GM23338 (cell line): ENCODE measurements around the gene IRF6.

Source experiments
- EZH2 ChIP-seq: fragments of 200-600 bp; sonication (generic); IDR thresholded peaks from one replicate; pipeline ENCODE4 v1.8.0; 2017; ENCODE audit warnings: antibody characterized with exemption, mild to moderate bottlenecking, low read depth; ENCODE audit not compliant: unreplicated experiment
- EZH2phosphoT487 ChIP-seq: fragments of 200-600 bp; sonication (generic); IDR thresholded peaks from one replicate; pipeline ENCODE4 v1.8.1; 2018; ENCODE audit warnings: antibody characterized with exemption; ENCODE audit not compliant: unreplicated experiment
- JUNB ChIP-seq: IDR thresholded peaks from one replicate; pipeline ENCODE4 v1.6.1; 2016; ENCODE audit warnings: antibody characterized with exemption; ENCODE audit not compliant: unreplicated experiment
- NANOG ChIP-seq: IDR thresholded peaks from 2 replicates; pipeline ENCODE4 v1.6.1; 2016; ENCODE audit warnings: antibody characterized with exemption, borderline replicate concordance
- POLR2AphosphoS5 ChIP-seq: IDR thresholded peaks from 2 replicates; pipeline ENCODE4 v1.6.1; 2016; ENCODE audit warnings: antibody characterized with exemption, low read depth
- ZNF331 ChIP-seq: fragments of 250-450 bp; sonication (Bioruptor Pico); IDR thresholded peaks from 2 replicates; pipeline ENCODE4 v1.5.0; 2020; ENCODE audit warnings: low read depth, mild to moderate bottlenecking, moderate library complexity
- TF ChIP-seq, protein P1 (sequence below), 2 experiments: fragments of 200-600 bp in 1 of 2; sonication (generic) in 1 of 2; conservative IDR thresholded peaks; 2 replicates each; pipeline versions ENCODE4 v1.5.1 to v1.6.1; 2016 to 2017; ENCODE audit warnings: antibody characterized with exemption in 2 of 2, low read depth in 2 of 2, mild to moderate bottlenecking in 2 of 2, moderate library complexity in 1 of 2
- TF ChIP-seq, protein P2 (sequence below): IDR thresholded peaks from one replicate; pipeline ENCODE4 v1.6.1; 2018; ENCODE audit warnings: antibody characterized with exemption; ENCODE audit not compliant: unreplicated experiment

DNA sequence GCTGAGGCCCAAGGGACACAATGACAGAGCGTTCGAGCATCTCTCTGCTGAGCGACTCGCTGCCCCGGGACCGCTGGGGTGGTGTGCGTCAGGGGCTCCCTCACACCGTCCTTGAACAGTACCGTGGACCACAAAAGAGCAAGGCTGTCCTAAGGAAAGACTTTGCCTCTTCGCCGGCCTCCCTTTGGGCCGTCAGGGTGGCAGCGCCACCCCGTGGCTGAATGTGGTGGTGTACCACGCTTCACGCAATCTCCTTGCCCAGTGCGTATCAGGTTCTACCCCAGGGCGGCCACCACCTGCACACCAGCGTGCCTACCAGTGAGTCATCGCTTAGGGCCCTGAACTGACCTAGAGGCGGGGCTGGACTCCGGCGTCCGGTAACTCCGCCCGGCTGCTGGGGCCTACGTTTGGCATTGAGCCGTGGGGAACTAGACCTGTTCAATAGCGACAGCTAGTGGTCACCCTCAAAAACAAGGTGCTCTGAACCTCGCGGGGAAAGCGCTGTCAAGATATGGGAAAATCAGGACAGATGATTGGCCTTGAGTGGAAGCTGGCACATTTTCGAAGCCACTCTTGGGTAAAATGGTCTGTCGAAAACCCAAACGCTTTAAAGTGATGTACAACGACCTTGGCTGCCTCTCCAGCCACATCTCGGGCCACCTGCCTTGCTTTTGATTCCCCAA is 58.2 kb downstream of the IRF6 start:
- TF ChIP-seq POLR2AphosphoS5 (0 out of 2 replicates have a peak, but pooled peaks have one; percentile 40), ZNF331 (CRISPR knock-in tag) (no peak), NANOG (no peak), EZH2phosphoT487 (no peak), JUNB (no peak), EZH2 (no peak)
- TF ChIP-seq, protein P1, sequence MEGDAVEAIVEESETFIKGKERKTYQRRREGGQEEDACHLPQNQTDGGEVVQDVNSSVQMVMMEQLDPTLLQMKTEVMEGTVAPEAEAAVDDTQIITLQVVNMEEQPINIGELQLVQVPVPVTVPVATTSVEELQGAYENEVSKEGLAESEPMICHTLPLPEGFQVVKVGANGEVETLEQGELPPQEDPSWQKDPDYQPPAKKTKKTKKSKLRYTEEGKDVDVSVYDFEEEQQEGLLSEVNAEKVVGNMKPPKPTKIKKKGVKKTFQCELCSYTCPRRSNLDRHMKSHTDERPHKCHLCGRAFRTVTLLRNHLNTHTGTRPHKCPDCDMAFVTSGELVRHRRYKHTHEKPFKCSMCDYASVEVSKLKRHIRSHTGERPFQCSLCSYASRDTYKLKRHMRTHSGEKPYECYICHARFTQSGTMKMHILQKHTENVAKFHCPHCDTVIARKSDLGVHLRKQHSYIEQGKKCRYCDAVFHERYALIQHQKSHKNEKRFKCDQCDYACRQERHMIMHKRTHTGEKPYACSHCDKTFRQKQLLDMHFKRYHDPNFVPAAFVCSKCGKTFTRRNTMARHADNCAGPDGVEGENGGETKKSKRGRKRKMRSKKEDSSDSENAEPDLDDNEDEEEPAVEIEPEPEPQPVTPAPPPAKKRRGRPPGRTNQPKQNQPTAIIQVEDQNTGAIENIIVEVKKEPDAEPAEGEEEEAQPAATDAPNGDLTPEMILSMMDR (conservative IDR thresholded peaks at IDR 0.05; ENCODE audit: low read depth in 2 of 2) = peak; percentile 70 to 87
- TF ChIP-seq, protein P2, sequence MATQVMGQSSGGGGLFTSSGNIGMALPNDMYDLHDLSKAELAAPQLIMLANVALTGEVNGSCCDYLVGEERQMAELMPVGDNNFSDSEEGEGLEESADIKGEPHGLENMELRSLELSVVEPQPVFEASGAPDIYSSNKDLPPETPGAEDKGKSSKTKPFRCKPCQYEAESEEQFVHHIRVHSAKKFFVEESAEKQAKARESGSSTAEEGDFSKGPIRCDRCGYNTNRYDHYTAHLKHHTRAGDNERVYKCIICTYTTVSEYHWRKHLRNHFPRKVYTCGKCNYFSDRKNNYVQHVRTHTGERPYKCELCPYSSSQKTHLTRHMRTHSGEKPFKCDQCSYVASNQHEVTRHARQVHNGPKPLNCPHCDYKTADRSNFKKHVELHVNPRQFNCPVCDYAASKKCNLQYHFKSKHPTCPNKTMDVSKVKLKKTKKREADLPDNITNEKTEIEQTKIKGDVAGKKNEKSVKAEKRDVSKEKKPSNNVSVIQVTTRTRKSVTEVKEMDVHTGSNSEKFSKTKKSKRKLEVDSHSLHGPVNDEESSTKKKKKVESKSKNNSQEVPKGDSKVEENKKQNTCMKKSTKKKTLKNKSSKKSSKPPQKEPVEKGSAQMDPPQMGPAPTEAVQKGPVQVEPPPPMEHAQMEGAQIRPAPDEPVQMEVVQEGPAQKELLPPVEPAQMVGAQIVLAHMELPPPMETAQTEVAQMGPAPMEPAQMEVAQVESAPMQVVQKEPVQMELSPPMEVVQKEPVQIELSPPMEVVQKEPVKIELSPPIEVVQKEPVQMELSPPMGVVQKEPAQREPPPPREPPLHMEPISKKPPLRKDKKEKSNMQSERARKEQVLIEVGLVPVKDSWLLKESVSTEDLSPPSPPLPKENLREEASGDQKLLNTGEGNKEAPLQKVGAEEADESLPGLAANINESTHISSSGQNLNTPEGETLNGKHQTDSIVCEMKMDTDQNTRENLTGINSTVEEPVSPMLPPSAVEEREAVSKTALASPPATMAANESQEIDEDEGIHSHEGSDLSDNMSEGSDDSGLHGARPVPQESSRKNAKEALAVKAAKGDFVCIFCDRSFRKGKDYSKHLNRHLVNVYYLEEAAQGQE = no peak
